HG02798 (cell line): Measurements from ENCODE around the gene KCNJ16.
"Not testable (repeated sequence)": the region's sequence is repeated elsewhere in the genome, so short reads cannot be mapped to it uniquely, and the experiment has no call there.

Experiments used
- ATAC-seq: cut with Tn5 transposase; IDR thresholded peaks from one replicate; pipeline ENCODE4 v1.9.1; 2021; ENCODE audit warnings: mild to moderate bottlenecking; ENCODE audit not compliant: unreplicated experiment, poor library complexity

KCNJ16 gene

DNA sequence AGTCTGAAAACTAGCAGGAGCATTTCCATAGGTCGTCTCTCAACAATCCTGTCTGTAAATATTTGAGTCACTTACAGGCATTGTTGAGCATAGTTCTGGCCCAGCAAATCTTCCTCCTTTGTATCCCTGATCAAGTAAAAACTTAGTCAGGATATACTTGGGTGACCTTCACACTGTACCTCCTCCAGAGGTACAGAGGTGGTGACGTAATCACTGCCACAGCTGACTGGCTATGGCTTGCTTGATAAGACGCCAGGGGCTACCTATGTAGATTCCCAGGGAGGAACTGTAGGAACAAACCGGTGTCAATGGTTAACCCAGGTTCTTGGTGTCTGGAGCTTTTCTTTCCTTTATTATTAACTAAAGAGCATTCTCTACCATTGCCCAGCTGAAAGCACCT lies at the start of gene KCNJ16:
TSS of gene KCNJ16 (plus strand) at position 270 of the 400 bp plus-strand sequence. CDS start 56,863 bp downstream, outside the sequence.
- ATAC-seq = no peak

DNA sequence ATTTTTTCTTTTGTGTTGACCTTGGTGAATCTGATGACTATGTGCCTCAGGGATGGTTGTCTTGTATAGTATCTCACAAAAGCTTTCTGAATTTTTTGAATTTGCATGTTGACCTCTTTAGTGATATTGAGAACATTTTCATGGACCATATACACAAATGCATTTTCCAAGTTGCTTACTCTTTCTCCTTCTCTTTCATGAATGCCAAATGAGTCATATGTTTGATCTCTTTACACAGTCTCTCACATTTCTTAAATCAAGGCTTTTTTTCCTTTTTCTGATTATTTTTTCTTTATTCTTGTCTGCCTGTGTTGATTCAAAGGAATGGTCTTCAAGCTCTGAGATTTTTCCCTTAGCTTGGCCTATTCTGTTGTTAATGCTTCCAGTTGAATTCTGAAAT lies 46.6 kb upstream of the KCNJ16 start:
- ATAC-seq = no peak

DNA sequence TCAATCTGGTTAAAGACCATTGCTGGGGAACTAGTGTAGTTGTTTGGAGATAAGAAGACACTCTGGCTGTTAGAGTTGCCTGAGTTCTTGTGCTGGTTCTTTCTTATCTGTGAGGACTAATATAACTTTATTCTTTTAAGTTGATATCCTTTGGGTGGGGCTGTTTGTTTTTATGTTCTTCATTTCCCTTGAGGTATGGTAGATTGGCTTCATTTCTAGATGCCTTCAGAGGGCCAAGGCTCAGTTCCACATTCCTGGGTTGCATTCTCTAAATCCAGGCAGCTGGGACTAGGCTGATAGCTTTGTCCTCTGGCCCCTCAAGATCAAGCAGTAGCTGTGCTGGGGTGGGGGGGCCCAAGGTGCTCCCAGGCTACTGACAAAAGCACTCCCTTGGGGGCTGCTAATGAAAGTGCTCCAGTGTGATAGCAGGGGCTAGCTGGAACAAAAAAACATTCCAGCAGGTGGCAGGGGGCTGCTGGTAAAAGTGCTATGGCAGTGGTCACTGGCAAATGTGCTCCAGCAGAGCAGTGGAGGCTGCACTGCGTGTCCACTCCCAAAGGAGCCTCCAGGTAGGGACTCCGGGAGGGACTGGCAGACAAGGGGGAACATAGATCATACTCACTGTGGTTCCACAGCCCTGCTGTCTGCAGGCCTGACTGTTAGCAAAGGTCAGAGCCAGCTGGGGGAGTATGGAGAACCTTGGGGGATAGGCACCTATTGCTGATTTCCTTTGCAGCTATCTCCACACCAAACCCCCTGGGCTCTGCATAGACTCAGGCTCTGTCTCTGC lies 45.9 kb upstream of the KCNJ16 start:
- no peak for ATAC-seq

DNA sequence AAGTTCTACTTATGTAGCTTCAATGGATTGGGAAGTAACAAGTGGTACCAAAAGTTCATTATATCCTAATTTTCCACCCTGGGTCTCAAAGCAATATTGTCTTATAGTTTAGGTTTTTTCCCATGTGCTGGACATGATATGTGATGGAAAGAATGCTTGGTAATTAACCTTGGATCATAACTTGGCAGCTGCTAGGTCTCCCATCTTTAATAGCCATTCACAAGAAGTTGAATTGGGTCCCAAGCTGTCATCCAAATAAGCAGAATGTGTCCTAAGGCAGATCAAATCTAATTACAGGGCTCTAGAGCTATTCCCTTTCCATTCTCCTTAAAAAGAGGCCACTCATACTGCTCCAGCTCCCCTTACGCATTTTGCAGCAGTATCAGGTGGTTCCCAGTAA lies 44.7 kb upstream of the KCNJ16 start:
- no peak for ATAC-seq

DNA sequence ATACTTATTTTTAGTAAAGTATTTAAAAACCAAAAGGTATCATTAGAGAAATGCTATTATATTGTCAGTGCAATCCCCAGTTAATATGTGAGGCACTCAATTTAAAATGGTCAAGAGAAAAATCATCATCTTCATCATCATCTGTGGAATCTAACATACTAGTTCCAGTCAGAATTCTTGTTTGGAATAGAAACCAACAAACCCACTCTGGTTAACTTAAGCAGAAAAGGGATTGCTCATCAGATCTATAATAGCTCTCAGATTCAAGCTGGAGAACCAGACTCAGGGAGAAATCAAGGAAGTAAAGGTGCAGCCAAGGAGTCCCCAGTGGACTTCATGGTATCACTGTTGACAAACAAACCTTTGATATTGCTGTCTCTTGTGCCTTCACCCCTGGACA lies 43.7 kb upstream of the KCNJ16 start:
- no peak for ATAC-seq

DNA sequence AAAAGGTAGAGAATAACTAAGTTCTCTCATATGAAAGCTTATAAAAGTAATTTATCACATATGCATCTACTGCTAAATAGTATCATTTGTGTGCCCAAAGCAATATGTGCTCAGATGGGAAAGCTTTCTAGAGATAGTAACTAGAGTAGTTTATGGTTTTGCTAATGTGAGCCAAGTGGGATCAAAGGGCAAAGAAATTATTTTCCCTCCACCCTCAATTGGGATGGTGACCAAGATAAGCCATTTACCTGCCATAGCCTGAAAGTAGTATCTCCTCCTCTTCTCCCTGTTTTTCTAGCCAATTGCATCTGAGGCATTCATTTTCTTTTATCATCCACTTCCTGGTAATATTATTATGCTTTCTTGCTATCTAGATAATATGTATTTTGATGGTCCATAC lies 41.9 kb upstream of the KCNJ16 start:
- no peak for ATAC-seq

DNA sequence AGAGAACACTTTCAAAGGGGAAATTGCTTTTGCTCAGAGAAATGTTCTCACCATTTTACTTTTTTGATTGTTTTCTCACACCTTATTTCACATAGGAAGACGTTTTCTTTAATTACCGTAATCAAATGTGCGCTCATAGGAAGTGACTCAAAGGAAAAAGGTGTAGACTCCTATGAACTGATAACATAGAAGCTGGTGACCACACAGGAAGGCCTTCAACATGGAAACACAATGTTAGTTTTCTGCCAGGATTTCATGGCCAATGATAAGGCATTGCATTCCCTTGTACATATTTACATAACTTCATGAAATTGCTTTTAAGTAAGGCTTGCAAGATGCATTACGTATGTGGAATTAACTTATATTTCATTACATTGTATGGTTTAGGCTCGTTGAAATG lies 40.9 kb upstream of the KCNJ16 start:
- no peak for ATAC-seq

DNA sequence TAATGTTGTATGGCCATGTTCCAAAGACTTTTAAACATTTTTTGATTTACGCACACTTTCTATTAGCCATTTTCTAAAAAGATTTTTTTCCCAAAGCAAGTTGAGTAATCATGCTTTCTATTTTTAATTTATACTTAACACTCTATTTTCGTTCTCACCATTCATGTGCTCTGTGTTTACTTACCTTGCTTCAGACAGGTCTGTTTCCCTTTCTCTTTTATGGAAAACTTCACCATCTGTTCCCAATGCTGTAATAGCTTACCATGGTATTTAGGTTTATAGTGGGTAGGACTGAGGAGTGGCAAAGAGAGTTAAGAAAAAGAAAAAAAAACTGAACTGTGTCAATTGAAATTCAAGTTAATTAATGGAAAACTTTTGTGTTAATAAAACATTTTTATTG lies 37.5 kb upstream of the KCNJ16 start:
- no peak for ATAC-seq

DNA sequence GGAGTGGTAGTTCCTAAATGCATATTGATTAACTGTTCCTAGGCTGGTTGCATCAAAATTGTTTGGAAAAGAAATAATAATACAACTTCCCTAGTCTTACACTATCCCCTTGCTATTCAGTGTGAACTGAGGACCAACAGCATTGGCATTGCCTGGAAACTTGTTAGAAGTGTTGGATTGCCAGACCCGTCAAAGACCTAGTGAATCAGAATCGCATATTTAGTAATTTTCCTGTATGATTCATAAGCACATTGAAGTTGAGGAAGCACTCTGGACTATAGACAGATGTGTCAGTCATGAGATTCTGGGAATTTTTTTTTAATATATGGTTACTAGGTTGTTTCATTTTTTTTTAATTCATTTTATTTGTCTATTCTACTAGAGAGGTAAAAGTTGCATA lies 34.7 kb upstream of the KCNJ16 start:
- no peak for ATAC-seq

DNA sequence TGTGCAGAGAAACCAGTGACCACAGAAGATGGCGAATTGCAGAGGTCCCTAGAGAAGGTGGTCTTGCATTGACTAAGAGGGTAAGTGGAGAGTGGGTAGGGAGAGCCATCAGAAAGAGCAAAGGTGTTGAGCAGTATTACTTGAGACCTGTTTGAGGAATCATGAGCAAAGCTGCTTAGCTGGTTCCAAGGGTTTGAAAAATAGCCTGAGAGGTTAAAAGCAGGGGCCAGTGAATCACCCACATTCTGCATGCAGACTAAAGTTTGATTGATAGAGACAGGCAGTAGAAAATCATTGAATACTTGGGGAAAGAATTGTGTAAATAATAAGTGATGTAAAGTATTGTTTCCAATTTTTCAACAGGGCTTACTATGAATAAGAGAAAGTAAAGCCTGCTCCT lies 34.0 kb upstream of the KCNJ16 start:
- ATAC-seq = no peak

DNA sequence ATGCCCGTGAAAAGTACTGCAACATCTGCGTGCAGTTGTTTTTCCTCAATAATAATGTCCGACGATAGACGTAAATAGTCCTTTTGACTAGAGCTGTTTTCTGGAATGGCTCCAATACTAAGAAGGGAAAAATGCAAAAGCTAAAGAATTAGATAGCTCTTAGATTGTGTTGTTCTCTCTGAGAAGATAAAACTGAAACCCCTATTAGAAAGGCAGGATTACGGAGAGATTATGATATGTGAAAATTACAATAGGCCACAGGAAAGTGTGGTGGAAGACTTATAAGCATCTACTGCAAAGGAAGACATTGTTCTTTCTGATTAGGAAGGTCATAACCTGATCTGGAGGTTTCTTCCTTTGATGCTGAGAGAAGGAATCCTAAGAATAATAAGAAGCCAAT lies 33.5 kb upstream of the KCNJ16 start:
- no peak for ATAC-seq

DNA sequence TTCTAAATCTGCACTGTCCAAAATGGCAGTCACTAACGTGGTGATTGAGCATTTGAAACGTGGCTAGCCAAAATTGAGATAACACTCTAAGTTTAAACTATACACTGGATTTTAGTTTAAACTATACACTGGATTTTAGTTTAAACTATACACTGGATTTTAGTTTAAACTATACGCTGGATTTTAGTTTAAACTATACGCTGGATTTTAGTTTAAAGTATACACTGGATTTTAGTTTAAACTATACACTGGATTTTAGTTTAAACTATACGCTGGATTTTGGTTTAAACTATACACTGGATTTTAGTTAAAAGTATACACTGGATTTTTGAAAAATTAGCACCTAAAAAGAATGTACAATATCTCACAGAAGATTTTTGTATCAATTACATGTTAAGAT lies 29.2 kb upstream of the KCNJ16 start:
- ATAC-seq = not testable (repeated sequence)

DNA sequence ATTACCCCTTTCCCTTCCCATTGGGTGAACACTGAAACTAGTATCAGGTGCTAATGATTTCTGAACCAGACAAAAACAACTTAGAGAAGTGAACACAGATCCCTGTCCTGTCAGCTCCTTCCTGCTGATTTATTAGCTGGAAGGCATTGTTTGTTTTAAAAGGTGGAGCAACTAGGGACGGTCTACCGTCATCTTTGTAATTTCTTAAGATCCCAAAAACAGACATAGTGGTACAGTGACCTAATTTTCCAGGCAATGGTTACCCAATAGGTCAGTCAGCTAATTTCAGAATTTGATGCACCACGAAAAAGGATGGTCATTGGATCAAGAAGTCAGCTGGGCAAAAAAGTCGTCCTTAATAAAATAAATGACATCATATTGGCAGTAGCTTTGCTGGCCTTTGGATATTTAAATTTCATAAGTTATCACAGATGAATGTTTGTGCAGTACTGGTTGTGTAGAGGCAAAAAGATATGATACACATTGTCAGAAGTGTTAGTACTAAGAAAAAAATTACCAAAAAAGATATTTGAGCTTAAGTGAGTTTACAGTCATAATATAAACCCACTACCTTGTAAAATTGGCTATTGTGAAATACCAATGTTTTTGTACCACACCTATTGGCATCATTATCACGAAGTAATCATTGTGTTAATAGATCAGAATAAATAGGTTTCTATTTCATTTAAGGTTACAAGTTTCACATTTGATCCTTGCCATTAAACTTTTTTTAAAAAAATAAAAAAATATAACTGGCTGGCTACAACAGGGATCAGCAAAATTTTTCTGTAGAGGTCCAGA lies 27.2 kb upstream of the KCNJ16 start:
- no peak for ATAC-seq

DNA sequence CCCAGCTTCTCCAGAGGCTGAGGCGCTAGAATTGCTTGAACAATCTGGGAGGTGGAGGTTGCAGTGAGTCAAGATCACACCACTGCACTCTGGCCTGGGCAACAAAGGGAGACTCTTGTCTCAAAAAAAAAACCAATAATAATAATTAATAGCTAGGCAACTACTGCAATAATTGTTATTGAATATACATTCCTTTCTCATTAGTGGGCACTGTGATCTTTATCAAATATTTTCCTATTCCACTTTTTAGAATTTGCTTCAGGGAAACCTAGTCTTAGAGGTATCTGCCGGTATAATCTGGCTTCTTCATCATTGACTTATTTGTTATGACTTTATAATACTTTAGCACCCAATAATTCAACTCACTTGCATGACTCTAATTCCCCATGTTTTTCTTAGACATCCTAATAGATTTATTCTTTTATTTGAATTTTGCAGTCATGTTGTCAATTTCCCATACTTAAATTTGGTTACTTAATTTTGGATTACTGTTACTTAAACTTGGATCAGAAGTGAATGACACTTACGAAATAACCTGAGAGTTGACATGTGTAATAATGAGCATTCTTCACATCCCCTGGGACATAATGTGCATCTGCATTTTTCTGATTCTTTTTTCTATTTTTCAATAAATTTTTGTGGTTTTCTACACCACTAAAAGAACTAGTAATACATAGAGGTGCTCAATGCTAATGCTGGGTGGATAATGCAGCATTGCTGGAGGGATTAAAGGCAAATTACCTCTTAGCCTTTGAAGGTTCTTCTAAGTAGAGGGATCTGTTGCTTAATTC lies 25.0 kb upstream of the KCNJ16 start:
- no peak for ATAC-seq

DNA sequence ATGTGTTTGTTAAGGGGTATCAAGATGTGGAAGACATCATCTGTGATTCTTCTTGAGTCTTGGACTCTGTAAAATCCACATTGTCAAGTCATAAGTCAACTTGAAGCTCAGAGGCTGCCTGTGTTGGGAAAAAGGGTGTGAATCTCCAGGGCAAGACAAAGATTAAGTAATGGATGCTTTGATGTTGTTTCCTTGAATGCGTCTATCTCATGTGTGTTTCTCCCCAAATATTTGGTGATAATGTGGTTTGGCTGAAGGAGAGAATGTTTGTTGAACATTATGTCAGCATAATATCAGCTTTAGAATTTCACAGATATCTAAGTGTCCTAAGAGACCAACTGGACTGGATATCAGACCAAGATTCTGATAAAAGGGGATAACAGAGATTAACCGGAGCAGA lies 24.1 kb upstream of the KCNJ16 start:
- ATAC-seq = no peak

DNA sequence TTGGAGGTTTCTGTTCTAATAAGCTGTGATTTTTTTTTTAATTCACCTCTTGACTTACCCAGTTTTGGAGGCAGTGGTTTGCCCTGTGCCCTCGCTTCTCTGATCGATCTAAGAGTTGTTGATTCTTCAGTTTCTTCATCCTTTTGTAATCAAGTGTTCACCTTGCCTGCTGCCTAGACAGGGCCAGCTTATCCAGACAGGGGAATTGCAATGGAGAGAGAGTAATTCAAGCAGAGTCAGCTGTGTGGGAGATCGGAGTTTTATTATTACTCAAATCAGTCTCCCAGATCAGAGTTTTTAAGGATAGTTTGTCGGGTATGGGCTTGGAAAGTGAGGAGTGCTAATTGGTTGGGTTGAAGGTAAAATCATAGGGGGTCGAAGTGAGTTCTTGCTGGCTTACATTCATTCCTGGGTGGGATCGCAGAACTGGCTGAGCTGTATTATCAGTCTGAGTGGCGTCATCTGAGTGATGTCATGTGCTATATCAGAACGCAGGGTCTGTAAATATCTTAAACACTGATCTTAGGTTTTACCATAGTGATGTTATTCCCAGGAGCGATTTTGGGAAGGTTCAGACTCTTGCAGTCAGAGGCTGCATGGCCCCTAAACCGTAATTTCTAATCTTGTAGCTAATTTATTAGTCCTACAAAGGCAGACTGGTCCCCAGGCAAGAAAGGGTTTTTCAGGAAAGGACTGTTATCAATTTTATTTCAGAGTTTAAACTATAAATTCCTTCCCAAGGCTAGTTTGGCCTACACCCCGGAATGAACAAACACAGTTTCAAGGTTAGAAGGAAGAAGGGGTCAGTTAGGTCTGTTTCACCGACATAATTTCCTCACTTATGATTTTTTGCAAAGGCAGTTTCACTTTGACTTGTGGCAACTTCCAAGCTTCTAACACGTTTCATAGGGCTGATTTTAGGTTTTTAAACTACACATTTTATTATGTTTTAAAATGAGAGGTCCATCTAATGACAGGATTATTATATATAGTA lies 21.5 kb upstream of the KCNJ16 start:
- no peak for ATAC-seq

DNA sequence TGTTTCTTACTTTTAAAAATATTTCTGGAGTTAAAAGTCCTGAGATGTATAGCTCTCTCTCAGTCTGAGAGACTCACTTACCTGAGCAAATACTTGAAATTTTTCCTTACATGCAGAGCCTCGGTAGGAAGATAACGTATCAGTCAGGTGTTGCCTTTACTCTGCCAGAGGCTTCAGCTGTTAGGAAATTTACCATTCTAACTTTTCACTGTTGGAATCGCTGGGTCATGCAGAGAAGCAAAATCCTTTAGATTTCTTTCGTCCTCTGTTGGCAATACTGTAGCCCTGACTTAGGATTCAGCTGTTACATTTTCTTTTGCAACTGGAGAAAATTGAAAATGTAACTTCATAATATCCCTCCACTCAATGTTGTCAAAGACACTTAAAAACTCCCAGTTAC lies 20.0 kb upstream of the KCNJ16 start:
- no peak for ATAC-seq

DNA sequence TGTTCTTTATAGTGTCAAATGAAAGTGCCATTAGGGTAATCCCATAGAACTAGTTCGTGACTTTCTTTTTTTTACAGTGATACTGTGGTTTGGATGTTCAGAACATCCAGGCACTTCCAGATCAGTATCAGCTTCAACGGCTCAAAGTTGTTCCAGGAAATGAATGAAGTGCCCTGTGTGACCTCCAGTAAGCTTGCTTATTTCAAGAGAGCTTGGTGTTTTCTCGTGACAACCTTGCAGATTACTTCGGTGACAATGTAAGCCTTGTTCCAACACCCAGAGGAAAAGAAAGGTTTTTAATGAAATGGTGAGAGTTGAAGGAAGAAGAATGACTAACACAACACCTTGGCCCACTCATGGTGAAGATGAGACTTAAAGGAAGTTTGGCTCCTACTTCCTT lies 16.0 kb upstream of the KCNJ16 start:
- no peak for ATAC-seq

DNA sequence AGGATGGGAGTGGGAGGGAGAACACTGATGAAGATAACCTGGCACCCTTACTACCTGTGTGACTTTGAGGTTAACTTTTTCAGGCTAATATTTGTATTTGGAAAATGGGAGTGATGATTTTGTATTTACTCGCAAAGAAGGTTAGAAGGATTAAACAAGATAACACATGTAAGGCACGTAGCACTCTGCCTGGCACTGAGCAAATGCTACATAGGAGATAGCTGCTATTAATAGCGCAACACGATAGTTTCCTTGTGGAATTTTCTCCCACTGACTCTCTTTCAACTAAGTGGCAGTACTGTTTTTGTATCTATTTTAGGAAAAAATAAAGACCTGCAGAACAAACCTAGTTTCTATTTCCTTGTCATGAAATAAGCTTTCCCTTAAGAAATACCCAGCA lies 15.4 kb upstream of the KCNJ16 start:
- no peak for ATAC-seq

DNA sequence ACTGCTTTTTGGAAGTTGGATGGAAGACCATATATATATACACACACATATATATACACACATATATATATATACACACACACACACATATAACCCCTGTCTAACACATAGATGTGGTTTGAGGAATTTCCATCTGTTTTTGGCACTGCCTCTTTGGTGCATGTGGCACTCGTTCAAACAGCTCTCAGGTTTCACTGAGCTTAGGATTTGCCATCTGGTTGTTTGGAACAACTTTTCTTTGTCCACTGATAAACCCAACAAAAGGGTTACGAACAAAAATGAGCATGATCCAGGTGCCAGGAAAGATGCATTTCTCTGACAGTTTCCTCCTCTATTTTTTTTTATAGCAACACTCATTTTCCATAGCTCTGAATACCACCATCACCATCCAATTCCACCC lies 14.6 kb upstream of the KCNJ16 start:
- ATAC-seq = no peak
